Stimulated activated CD8-positive, alpha-beta memory T cell treated with anti-CD3 and anti-CD28 coated beads, Interleukin-15, amount 100 ng/mL, for 24 hours (primary cell): ENCODE measurements around the gene CD46.
"Not testable (repeated sequence)": the region's sequence is repeated elsewhere in the genome, so short reads cannot be mapped to it uniquely, and the experiment has no call there.

ENCODE experiments used
- DNase-seq: peaks from one replicate; pipeline ENCODE4 v3.0.0-alpha.2; 2020; ENCODE audit warnings: low read depth

CD46 gene

DNA sequence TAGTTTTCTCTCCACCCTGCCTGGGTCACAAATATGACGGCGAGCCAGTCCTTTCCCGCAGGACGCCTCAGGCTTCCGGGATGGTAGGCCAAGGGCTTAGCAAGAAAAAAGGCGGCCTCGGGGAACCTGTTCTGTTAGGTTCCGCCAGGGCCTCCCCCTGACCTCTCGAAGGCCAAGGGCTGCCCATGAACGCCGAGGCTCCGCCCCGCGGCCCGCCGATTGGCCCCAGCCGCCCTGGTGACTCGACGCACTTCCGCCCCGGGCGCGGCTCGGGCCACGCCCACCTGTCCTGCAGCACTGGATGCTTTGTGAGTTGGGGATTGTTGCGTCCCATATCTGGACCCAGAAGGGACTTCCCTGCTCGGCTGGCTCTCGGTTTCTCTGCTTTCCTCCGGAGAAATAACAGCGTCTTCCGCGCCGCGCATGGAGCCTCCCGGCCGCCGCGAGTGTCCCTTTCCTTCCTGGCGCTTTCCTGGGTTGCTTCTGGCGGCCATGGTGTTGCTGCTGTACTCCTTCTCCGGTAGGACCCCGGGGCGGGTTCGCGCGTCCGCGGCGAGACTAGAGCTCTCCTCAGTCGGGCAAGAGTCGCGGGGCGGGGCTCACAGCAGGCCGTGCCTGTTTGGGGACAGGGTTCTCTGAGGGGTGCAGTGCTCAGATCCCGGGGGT is at the start of gene CD46:
Gene CD46, plus strand, starts transcription at position 265 of the 666 bp plus-strand sequence. Its CDS starts 159 bp downstream, at position 424.
- DNase-seq, result peak; percentile 76

DNA sequence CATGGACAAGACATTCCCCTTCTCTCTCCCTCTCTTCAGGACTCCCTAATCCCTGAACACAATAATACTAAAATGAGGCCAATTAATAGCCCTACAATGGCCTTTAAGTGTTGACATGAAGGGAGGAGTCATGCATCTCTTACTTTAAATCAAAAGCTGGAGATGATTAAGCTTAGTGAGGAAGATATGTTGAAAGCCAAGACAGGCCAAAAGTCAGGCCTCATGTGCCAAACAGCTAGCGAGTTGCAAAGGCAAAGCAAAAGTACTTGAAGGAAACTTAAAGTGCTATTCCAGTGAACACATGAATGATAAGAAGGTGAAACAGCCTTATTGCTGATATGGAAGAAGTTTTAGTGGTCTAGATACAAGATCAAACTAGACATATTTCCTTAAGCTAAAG is 49.5 kb upstream of the CD46 start:
- DNase-seq, result no peak

DNA sequence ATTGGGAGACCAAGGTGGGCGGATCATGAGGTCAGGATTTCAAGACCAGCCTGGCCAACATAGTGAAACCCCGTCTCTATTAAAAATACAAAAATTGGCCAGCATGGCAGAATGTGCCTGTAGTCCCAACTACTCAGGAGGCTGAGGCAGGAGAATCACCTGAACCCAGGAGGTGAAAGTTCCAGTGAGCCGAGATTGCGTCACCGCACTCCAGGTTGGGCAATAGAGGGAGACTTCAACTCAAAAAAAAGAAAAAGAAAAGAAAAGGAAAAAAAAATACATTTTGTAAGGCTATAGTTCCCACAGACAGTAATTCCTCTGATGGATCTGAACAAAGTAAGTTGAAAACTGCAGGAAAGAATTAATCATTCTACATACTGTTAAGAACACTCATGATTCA is 48.1 kb upstream of the CD46 start:
- DNase-seq, result no peak

DNA sequence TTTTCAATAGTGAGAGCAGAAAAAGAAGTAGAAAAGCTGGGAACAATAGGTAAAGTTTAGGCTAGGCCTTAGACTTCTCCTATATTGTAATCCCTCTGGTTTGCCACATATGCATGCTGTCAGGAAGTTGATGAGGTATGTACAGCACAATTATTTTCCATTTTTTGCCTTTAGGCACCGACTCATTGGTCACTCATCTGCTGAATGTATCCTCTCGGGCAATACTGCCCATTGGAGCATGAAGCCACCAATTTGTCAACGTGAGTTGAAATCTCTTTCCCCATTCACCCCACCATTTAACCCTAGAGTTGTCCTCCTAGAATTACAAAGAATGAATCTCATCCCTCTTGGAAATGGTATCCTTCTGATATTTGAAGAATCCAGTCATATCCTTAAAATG is 43.9 kb upstream of the CD46 start:
- DNase-seq, result not testable (repeated sequence)

DNA sequence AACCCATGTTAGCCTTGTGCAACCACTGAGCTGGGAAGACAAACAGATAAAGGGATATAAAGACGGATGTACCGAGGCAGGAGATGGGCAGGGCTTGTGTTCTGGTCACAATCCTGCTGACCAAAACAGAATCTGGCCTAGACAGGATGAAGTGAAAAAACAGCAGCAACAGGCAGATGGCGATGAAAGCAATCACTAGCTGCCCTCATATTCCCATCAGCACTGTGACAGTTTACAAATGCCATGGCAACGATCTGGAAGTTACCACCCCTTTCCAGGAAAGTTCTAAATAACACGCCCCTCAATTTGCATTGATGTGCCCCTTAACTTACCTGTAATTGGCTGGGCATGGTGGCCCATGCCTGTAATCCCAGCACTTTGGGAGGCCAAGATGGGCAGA is 40.6 kb upstream of the CD46 start:
- no peak for DNase-seq

DNA sequence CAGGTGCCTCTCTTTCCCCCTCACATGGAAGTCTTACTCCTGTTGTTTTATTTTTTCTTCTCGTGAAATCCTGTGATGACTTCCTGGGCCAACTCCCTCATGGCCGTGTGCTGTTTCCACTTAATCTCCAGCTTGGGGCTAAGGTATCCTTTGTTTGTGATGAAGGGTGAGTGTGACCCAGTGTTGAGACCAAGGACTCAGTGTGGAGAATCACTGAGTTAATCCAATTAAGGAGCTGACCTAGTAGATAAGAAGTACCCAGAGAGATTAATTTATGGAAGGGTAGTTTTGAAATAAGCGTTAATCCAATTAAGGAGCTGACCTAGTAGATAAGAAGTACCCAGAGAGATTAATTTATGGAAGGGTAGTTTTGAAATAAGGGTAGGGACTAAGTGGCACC is 39.2 kb upstream of the CD46 start:
- not testable (repeated sequence) for DNase-seq

DNA sequence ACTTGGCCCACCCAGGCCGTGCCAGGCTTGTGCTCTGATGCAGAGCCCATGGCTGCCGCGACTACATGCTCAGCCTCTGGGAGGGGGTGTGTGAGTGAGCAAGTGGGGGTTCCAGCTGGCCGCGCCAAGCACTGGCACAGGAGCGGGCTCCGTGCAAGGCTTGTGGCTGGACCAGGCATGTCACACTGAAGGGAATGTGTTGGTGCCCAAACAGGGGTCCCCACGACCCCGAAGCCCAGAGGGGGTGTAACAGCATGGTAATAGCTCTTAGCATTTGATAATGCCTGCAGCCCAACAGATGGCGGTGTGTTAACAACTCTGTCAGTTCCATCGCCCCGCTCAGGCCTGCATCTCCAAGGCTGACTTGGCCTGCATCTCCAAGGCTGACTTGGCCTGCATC is 38.3 kb upstream of the CD46 start:
- DNase-seq, result no peak

DNA sequence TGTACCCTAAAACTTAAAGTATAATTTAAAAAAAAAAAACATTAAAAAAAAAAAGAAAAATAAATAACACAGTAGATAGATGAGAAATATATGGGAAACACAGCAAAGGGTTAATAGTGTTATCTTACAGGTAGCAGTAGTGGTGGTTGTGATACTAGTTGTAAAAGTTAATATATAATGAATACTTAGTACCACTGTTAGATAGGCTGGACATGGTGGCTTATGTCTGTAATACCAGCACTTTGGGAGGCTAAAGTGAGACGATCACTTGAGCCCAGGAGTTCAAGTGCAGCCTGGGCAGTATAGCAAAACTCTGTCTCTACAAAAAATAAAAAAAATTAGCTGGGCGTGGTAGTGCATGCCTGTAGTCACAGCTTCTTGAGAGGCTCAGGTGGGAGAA is 32.6 kb upstream of the CD46 start:
- no peak for DNase-seq

DNA sequence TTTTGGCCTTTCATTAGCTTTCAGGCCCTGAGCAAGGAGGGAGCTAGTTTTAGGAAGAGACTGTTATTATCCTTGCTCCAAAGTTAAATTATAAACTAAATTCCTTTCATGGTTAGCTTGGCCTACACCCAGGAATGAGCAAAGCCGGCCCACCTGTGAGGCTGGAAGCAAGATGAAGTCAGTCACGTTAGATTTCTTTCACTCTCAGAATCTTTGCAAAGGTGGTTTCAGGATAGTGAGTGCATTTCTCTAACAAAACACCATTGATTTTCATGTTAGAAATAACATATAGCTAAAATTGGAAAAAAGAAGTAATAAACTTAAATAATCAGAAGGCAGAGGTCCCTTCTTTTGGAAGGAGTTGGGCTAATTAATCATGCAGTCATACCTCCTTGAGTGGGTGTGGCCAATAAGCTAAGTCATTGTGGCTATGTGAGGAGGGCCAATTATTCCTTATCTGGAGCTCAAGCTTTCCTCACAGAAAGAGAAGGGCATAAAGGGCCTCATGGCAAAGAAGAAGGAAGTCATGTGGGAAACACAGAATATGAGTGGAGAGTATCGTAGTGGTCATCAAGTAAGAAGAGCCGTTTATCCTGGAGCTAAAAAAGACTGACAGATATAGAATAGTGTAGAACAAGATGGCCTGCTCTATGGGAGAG is 23.5 kb upstream of the CD46 start:
- not testable (repeated sequence) for DNase-seq

DNA sequence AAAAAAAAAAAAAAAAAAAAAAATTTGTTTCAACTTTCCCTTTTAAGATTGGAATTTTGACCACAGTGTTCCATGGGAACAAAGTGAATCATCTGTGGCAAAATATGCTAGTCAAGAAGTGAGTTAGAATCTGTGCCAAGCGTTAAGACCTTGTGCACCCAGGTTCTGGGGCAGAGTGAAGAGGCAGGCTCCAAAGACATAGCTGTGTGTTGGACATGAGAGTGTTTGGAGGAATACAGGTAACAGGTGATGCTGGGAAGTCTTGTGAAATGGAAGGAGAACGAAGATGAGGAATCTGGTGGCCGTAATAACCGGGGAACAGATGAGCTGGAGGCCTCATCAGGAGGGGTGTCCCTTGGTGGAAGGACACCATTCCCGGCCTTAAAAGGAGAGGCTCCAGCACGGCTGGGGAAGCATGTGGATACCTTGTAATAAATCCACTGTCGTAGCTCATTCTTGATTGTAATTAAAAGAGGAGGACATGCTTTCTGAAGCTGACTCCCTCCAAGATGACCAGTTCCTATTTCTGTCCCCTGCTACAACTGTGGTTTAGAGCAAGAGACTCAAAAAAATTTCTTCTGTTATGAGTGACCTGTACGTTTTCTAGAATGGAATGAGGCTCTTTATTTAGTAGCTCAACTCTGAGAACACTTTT is 14.2 kb upstream of the CD46 start:
- not testable (repeated sequence) for DNase-seq

DNA sequence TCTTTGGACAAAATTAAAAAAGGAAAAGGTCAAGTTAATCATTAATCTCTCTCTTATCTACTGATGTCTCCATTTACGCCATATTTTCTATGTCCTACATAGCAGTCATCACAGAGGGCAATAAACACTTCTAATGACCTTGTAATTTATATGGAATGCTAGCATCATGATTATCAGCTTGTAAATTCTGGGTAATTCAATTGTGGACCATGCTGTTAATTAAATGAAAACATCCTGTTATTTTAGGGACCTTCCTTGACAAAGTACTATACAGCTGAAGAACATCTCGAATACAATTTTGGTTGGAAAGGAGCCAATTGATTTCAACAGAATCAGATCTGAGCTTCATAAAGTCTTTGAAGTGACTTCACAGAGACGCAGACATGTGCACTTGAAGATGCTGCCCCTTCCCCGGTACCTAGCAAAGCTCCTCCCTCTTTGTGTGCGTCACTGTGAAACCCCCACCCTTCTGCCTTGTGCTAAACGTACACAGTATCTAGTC is 13.6 kb upstream of the CD46 start:
- not testable (repeated sequence) for DNase-seq

DNA sequence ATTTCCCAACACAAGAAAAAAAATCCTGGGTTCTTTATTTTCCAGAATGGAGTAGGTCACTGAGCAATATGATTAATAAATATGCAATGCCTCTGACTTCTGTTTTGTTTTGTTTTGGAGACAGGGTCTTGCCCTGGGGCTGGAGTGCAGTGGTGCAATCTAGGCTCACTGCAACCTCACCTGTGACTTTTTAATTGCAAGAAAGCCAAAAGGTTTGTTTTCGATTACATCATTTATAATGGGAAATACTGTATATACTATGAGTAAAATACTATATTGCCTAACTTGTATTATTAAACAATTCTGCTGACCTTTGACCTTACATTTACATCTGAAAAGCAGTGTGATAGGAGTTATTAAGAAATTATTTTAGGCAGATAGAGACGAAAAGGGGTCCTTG is 11.6 kb upstream of the CD46 start:
- no peak for DNase-seq

DNA sequence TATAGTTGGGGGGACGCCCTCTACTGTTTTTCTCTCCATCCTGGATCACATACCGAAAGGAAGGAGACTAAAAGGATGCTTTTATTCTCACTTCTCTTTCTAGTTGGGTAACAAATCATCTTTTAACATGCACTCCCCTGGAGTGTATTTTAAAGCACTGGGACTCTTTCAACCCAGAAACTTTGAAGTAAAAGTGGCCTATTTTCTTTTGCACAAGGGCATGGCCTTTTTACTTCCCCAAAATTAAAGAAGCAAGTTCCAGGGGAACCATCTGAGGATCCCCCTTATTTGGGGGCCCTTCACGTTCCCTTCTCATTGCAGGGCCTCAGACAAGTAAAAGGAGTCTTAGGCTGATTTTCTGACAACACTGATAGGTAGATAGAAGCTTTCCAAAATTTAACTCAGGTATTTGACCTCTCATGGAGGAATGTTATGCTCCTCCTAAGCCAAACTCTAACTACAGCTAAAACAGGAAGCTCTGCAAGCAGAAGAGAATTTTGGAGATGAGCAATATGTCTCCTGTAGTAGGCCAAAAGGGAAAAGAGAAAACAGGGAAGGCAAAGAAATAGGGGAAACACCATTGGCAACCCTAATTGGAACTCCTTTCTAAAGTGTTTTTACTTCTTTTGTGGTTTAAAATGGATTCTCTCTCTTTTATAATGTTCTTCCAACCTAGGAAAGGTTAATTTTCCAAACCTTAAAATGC is 8.9 kb upstream of the CD46 start:
- DNase-seq, result no peak

DNA sequence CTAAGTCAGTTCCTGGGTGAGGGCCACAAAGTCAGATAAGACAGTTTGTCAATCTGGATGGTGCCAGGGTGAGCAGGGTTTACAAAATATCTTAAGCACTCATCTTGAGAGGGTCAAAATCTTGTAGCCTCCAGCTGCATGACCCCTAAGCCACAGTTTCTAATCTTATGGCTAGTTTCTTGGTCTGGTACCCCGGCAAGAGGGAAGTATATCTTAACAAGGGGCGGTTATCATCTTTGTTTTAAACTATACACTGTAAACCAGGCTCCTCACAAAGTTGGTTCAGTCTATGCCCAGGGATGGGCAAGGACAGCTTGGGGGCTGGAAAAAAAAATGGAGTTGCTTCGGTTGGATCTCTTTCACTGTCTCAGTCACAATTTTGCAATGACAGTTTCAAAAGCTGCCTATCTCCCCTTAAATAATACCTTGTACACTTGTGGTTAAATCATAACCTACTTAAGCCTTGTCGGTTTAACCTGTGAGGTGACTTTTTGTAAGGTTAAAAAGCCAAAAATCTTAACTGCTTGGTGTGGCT is 7.8 kb upstream of the CD46 start:
- DNase-seq, result no peak

DNA sequence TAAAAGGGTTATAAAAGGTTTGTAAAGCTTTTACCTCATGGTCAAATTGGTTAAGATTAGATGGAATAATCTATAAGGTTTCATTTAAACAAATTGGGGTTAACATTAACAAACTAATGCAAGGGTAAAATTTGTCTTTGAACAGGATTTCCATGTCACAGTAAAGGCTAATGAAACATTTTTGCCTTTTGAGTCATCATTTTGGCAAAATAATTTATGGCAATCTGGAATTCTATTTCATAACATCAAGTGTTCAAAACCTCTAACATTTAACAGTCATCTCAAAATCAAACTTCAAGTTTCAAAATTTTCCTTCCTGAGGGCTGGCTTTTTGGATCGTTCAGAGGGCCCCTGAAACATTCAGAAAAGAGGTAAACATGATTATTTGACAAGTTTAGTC is 6.6 kb upstream of the CD46 start:
- no peak for DNase-seq

DNA sequence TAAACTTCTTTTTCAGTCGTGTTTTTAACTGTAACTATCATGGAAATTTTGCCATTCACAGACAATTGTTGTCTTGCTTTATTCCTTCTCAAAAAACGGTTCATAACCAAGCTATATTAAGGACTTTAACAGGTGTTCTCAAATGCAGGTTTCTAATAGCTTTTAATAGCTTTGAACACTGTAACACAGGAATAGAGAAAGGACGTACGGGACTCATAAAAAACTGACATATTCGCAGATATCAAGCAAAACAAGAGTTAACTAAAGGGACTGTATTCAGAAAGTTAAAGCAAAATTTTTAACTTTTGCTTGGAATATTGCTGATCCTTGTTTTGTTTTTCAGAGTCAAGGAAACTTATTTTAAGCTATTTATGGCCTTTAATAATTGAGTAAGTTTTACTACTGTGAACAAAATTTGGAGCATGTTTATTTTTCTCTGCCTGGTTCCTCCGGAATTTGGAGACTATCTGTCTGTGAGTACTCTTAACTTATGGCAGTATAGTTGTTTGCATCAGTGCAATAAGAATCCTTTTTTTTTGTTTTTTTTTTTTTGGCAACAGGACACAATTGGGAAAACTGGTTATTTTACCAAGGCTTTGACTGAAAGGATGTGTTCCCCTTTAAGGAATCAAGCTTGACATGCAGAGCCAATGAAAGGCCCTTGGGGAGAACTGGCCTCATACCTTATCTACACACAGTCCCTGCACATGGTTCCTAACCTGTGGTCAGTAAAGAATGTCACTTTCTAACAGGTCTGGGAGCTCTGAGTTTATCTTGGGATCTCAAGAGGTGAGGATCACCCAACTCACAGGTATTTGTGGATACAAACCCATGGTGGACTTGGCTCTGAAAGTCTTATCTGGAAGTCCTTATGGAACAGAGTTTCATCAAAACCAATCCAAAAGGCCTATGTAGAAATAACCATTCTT is 5.8 kb upstream of the CD46 start:
- DNase-seq, result no peak

DNA sequence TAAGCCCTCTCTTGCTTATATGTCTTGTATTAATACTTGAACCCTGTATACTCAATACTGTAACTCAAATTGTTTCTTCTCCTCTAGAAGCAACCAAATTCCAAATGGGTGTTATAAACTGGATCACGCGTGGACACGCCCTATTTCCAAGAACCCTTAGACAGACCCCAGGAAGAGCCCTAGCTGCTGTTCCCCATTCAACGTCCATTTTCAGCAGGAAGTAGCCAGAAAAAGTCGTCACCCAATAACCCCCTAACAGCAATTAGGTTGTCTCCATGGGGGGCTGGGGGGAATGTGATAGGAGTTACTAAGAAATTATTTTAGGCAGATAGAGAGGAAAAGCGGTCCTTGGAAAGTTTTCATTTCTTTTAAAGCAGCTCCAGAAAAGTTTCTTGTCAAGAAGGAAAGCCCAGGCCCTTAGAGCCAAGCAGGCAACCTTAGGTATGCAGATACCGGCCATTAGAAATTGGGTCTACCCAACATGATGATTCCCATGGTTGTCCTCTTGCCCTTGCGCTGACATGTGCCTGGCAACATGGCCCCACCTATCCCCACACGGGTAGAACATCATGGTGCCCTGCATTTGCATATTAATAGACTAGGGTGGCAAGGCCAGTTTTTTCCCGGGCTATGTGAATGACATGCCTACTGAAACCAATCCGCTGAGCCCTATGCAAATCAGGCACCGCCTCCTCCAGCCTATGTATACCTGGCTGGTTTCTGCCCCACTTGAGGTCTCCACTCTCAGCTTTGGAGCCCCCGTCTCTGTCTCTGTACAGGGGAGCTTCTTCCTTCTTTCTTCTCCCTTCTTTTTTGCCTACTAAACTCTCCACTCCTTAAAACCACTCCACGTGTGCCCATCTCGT is 4.0 kb upstream of the CD46 start:
- no peak for DNase-seq

DNA sequence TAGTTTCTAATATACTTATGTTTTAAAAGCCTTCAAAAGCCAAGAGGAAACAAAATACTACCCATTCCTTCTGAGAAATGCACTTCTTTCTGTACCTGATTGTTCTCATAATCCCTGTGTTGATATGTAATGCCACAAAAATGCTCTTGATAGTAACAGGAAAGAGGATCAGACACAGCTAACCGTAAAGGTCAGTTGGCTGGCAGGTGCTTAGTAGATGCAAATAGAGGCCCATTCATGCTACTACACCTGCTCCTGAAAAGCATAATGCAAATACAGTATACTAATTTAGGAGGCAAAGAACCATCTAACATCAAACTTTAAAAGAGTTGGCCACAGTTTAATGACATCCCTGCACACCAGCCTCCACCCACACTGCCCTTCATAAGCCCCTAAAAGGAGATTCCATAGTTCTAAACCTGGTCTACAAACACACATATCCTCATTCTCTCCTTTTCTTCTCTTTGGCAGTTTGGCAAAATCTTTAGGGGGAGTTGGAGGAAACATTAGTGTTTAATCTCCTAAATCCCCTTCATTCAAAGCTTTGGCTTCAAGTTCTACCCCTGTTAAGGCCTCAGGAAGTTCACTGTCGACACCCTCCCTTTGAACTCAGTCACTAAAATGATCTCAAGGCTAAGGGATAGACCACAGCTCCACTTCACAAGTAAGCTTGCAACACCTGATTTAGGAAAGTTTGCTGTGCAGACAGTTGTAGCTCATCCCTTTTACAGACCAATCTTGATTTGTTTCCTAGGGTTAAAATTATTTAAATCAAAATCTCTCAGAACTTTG is 2.9 kb upstream of the CD46 start:
- DNase-seq, result no peak

DNA sequence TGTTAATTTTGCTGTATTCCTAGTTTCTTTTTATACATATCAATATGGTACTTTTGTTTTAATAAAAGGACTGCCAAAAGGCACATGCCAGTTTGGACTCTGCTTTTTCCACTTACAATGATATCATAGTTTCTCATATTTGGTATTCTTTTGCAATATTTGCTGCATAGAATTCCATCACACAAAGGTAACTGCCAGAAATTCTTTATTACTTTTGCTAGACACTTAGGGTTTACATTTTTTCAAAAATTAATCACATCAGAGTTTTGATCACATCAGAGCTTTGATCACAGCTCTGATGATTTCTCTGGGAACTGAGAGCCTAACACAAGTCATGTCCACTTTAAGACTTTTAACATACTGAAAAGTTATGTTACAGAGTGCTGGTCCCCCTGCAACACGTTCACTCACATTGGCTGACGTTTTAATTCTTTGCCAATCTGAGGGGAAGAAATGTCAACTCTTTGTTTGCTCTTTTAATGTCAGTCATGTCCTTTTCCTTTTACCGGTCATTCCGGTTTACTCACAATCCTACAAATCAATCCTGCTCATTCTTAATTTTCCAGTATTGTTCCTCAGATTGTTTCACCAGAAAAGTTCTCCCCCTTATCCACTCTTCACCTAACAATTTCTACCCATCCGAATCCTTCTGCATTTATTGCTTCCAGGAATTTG is 1.1 kb upstream of the CD46 start:
- no peak for DNase-seq
